K562 (cell line): ENCODE measurements around the gene RITA1. TPM values are rescaled to one million over a fixed set of nuclear protein-coding genes. Genes with fewer than 3 reads are reported as not detected.

Experiments
- AFF4 ChIP-seq: sonication (generic); formaldehyde crosslinking; IDR thresholded peaks from 2 replicates; pipeline ENCODE4 v1.8.0; 2023; ENCODE audit warnings: mild to moderate bottlenecking, missing genetic modification reagents
- ARHGAP35 ChIP-seq: fragments of 450-650 bp; IDR thresholded peaks from 2 replicates; pipeline ENCODE4 v1.6.1; 2018; ENCODE audit not compliant: partially characterized antibody
- ARID1B ChIP-seq: fragments of 450-650 bp; IDR thresholded peaks from 2 replicates; pipeline ENCODE4 v1.6.1; 2016; ENCODE audit warnings: antibody characterized with exemption, mild to moderate bottlenecking, inconsistent platforms
- ARID3B ChIP-seq: fragments of 250-450 bp; sonication (Bioruptor Pico); IDR thresholded peaks from 2 replicates; pipeline ENCODE4 v1.4.0; 2020; ENCODE audit warnings: borderline replicate concordance
- CBFA2T2 ChIP-seq: fragments of 450-650 bp; conservative IDR thresholded peaks from 2 replicates; pipeline ENCODE4 v1.6.1; 2017; ENCODE audit warnings: mild to moderate bottlenecking
- ETV5 ChIP-seq: sonication (generic); formaldehyde crosslinking; IDR thresholded peaks from 2 replicates; pipeline ENCODE4 v1.4.0; 2020; ENCODE audit warnings: low read depth, mild to moderate bottlenecking, missing genetic modification reagents
- GABPB1 ChIP-seq: sonication (generic); formaldehyde crosslinking; IDR thresholded peaks from 2 replicates; pipeline ENCODE4 v1.8.0; 2022; ENCODE audit warnings: mild to moderate bottlenecking, missing genetic modification reagents
- NCOR1 ChIP-seq: fragments of 450-650 bp; IDR thresholded peaks from 2 replicates; pipeline ENCODE4 v1.6.1; 2016; ENCODE audit warnings: mild to moderate bottlenecking, moderate library complexity
- PHB2 ChIP-seq: fragments of 450-650 bp; IDR thresholded peaks from 2 replicates; pipeline ENCODE4 v1.6.1; 2017; ENCODE audit warnings: low read depth
- RERE ChIP-seq: sonication (generic); formaldehyde crosslinking; IDR thresholded peaks from 2 replicates; pipeline ENCODE4 v1.8.0; 2023; ENCODE audit warnings: missing genetic modification reagents, mild to moderate bottlenecking, borderline replicate concordance
- SOX6 ChIP-seq: fragments of 450-650 bp; IDR thresholded peaks from 2 replicates; pipeline ENCODE4 v1.6.1; 2014; ENCODE audit warnings: mild to moderate bottlenecking
- TCF3 ChIP-seq: sonication (generic); formaldehyde crosslinking; IDR thresholded peaks from 2 replicates; pipeline ENCODE4 v1.4.0; 2020; ENCODE audit warnings: mild to moderate bottlenecking, missing genetic modification reagents
- TEAD4 ChIP-seq, 2 experiments: sonication (generic) in 1 of 2; formaldehyde crosslinking in 1 of 2; IDR thresholded peaks; 2 replicates each; pipeline versions ENCODE4 v1.6.1 to v1.8.0; 2012 to 2022; ENCODE audit warnings: borderline replicate concordance in 1 of 2, inconsistent platforms in 1 of 2, low read length in 1 of 2, mild to moderate bottlenecking in 1 of 2, missing genetic modification reagents in 1 of 2
- YY1 ChIP-seq, 3 experiments: IDR thresholded peaks; 2 replicates each; pipeline ENCODE4 v1.6.1; 2011; ENCODE audit warnings: low read length in 2 of 3, mild to moderate bottlenecking in 2 of 3, moderate library complexity in 2 of 3, borderline replicate concordance in 1 of 3, control low read depth in 1 of 3, low read depth in 1 of 3; ENCODE audit not compliant: insufficient read depth in 3 of 3, insufficient replicate concordance in 2 of 3, control insufficient read depth in 1 of 3, insufficient read length in 1 of 3; ENCODE audit errors: extremely low read depth in 1 of 3
- ZBTB9 ChIP-seq: fragments of 450-650 bp; formaldehyde crosslinking; IDR thresholded peaks from 2 replicates; pipeline ENCODE4 v1.4.0; 2020; ENCODE audit warnings: mild to moderate bottlenecking, moderate library complexity
- polyA plus RNA-seq, 8 experiments: library from polyadenylated mRNA; depleted of rRNA in 4 of 8; stranded (reverse) in 5 of 8; unstranded in 3 of 8; fragments of >200 nt; fragmentation: Nextera tagmentation in 2 of 8; fragmentation: Illumina TruSeq in 1 of 8; extraction: Ambion mirVana in 2 of 8; extraction: Trizol in 1 of 8; gene quantifications; 2 replicates each; pipeline versions ENCODE4 v1.2.1 to v1.2.3, GENCODE V29; 2011 to 2014; ENCODE audit warnings: inconsistent platforms in 1 of 8, missing spikeins in 1 of 8
- total RNA-seq, 7 experiments: library from RNA; depleted of rRNA in 6 of 7; stranded (reverse); fragments of >200 nt in 6 of 7; fragmentation: Illumina TruSeq in 2 of 7; extraction: Trizol in 2 of 7; gene quantifications; 2 replicates each; pipeline versions ENCODE4 v1.2.1 to v1.2.3, GENCODE V29; 2011 to 2021; ENCODE audit warnings: low replicate concordance in 1 of 7

Gene RITA1
- total and polyA plus RNA-seq, 9 of the 15 experiments (the other 6 are each of a cell fraction or from before 2014, with no cell fraction given) = 2.8 to 40.4 (median 18.0) TPM

- TF ChIP-seq RERE (CRISPR knock-in tag) (no peak), TCF3 (CRISPR knock-in tag) (peak; percentile 76), ARID3B (CRISPR knock-in tag) (no peak), CBFA2T2 (peak; percentile 48; the same call in 1 of the 2 replicates), ARID1B (peak; percentile 65), YY1 (IDR thresholded peaks at IDR 0.05; ENCODE audit: borderline replicate concordance in 1 of 3, control insufficient read depth in 1 of 3, extremely low read depth in 1 of 3, insufficient read depth in 3 of 3, insufficient read length in 1 of 3, insufficient replicate concordance in 2 of 3, low read depth in 1 of 3, low read length in 2 of 3) (peak in 1 of 3 experiments; percentile 11), ARHGAP35 (no peak), NCOR1 (peak; percentile 30; the same call in 1 of the 2 replicates), ZBTB9 (0 out of 2 replicates have a peak, but pooled peaks have one; percentile 33), TEAD4 (IDR thresholded peaks at IDR 0.05; ENCODE audit: low read length) (peak; percentile 53; the same call in 1 of the 2 replicates), TEAD4 (CRISPR knock-in tag; IDR thresholded peaks at IDR 0.05; ENCODE audit: borderline replicate concordance) (no peak), SOX6 (0 out of 2 replicates have a peak, but pooled peaks have one; percentile 56), PHB2 (no peak), ETV5 (0 out of 2 replicates have a peak, but pooled peaks have one; percentile 26), AFF4 (CRISPR knock-in tag) (0 out of 2 replicates have a peak, but pooled peaks have one; percentile 32), GABPB1 (peak; percentile 64)
Measured at GRCh38 chr12:113237748-113238147, 52.2 kb downstream of the RITA1 start (continued).
